ENCODE results near the gene TUBB1.

TUBB1 gene

DNA sequence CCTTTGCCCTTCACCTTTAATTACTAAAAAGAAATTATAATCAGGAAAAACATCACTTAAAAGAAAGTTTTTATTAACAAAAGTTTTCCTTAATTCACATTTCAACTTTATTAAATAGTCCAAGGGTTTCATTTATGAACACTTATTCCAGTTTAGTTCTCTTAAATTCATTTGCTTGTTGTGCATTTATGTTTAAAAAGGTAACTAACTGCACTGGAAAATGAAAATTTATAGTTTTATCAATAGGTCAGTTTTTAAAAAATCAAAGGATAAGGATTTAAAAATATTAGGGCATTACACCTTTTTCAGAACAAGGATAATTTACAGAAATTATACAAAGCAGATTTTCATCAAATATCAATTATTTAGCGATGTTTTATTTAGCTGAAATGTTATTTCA lies 13.9 kb downstream of the TUBB1 start:
- Histone ChIP-seq H3K27me3 (ENCODE audit: control insufficient read depth, insufficient read depth, low read length) (no peaks in the 10 kb centered on the region), H3K4me1 (peaks cover 16% of the 10 kb centered on the region), H3K4me2 (ENCODE audit: low read length) (peak overlapping the region; percentile 86), H3K27ac (peak overlapping the region; percentile 84), H3K4me3 (ENCODE audit: low read depth, low read length) (peak overlapping the region; percentile 87), H3K9ac (no peak overlapping the region), H3K79me2 (peaks cover 10% of the 10 kb centered on the region), H3K36me3 (ENCODE audit: control insufficient read depth, insufficient read depth, low read length) (no peaks in the 10 kb centered on the region), H2AFZ (no peak overlapping the region), H3K9me3 (ENCODE audit: control insufficient read depth, low read length) (no peaks in the 10 kb centered on the region)
- TF ChIP-seq CTCF (IDR thresholded peaks at IDR 0.05), result no peak

GRCh38 chr20:59033616-59034165 lies 14.5 kb downstream of the TUBB1 start:
- H3K4me2 ChIP-seq (ENCODE audit: low read length), result no peak overlapping the region
- no peak overlapping the region for H2AFZ ChIP-seq
- no peaks in the 10 kb centered on the region for H3K9me3 ChIP-seq (ENCODE audit: control insufficient read depth, low read length)
- H3K4me3 ChIP-seq (ENCODE audit: low read depth, low read length), result no peak overlapping the region
- H3K36me3 ChIP-seq (ENCODE audit: control insufficient read depth, insufficient read depth, low read length), result no peaks in the 10 kb centered on the region
- H3K4me1 ChIP-seq, result peaks cover 16% of the 10 kb centered on the region
- no peak overlapping the region for H3K27ac ChIP-seq
- H3K9ac ChIP-seq, result no peak overlapping the region
- no peak for TF ChIP-seq CTCF (IDR thresholded peaks at IDR 0.05)
- no peaks in the 10 kb centered on the region for H3K27me3 ChIP-seq (ENCODE audit: control insufficient read depth, insufficient read depth, low read length)
- H3K79me2 ChIP-seq, result peaks cover 10% of the 10 kb centered on the region

GRCh38 chr20:59035381-59035780 lies 16.2 kb downstream of the TUBB1 start:
- TF ChIP-seq CTCF (IDR thresholded peaks at IDR 0.05), result no peak
- no peak overlapping the region for H3K27ac ChIP-seq
- peaks cover 10% of the 10 kb centered on the region for H3K79me2 ChIP-seq
- no peaks in the 10 kb centered on the region for H3K27me3 ChIP-seq (ENCODE audit: control insufficient read depth, insufficient read depth, low read length)
- no peak overlapping the region for H2AFZ ChIP-seq
- H3K36me3 ChIP-seq (ENCODE audit: control insufficient read depth, insufficient read depth, low read length), result no peaks in the 10 kb centered on the region
- H3K4me2 ChIP-seq (ENCODE audit: low read length), result no peak overlapping the region
- no peak overlapping the region for H3K4me3 ChIP-seq (ENCODE audit: low read depth, low read length)
- H3K9me3 ChIP-seq (ENCODE audit: control insufficient read depth, low read length), result no peaks in the 10 kb centered on the region
- no peak overlapping the region for H3K9ac ChIP-seq
- H3K4me1 ChIP-seq, result peaks cover 7% of the 10 kb centered on the region

- Histone ChIP-seq H3K27ac (no peak overlapping the region), H3K9me3 (ENCODE audit: control insufficient read depth, low read length) (no peaks in the 10 kb centered on the region), H3K4me1 (no peaks in the 10 kb centered on the region), H3K27me3 (ENCODE audit: control insufficient read depth, insufficient read depth, low read length) (no peaks in the 10 kb centered on the region), H2AFZ (no peak overlapping the region), H3K4me2 (ENCODE audit: low read length) (no peak overlapping the region), H3K9ac (no peak overlapping the region), H3K79me2 (peaks cover 18% of the 10 kb centered on the region), H3K4me3 (ENCODE audit: low read depth, low read length) (no peak overlapping the region), H3K36me3 (ENCODE audit: control insufficient read depth, insufficient read depth, low read length) (no peaks in the 10 kb centered on the region)
- TF ChIP-seq CTCF (IDR thresholded peaks at IDR 0.05), result no peak
Measured at GRCh38 chr20:59037386-59037785, 18.2 kb downstream of the TUBB1 start.

- Histone ChIP-seq H3K9me3 (ENCODE audit: control insufficient read depth, low read length) (no peaks in the 10 kb centered on the region), H2AFZ (no peak overlapping the region), H3K4me2 (ENCODE audit: low read length) (no peak overlapping the region), H3K27me3 (ENCODE audit: control insufficient read depth, insufficient read depth, low read length) (no peaks in the 10 kb centered on the region), H3K4me3 (ENCODE audit: low read depth, low read length) (no peak overlapping the region), H3K36me3 (ENCODE audit: control insufficient read depth, insufficient read depth, low read length) (no peaks in the 10 kb centered on the region), H3K79me2 (peaks cover 19% of the 10 kb centered on the region), H3K27ac (no peak overlapping the region), H3K4me1 (peaks cover 2% of the 10 kb centered on the region), H3K9ac (no peak overlapping the region)
- TF ChIP-seq CTCF (IDR thresholded peaks at IDR 0.05), result no peak
Measured at GRCh38 chr20:59039233-59039632, 20.0 kb downstream of the TUBB1 start.
